Upper lobe of left lung (tissue), 4 donors: Measurements from ENCODE around the gene PRICKLE3.

Experiments used
- EP300 ChIP-seq, 4 donors: sonication (generic); formaldehyde crosslinking; IDR thresholded peaks; one replicate each; pipeline ENCODE4 v1.5.1; 2017; ENCODE audit warnings: antibody characterized with exemption in 4 of 4, control low read depth in 2 of 4
- POLR2A ChIP-seq, 4 donors: fragments of 450-650 bp; IDR thresholded peaks; one replicate each; pipeline ENCODE4 v1.5.1; 2016 to 2017; ENCODE audit warnings: antibody characterized with exemption in 4 of 4, mild to moderate bottlenecking in 2 of 4
- TF ChIP-seq, protein P1 (sequence below), 6 experiments: fragments of 450-650 bp in 4 of 6; fragments of 200-600 bp in 2 of 6; sonication (generic) in 2 of 6; IDR thresholded peaks; one replicate each; pipeline ENCODE4 v1.5.1; 2016 to 2019; ENCODE audit warnings: antibody characterized with exemption in 6 of 6

GRCh38 chrX:49233176-49233575 is 47.0 kb upstream of the PRICKLE3 start, which contains the start of gene CACNA1F:
- TF ChIP-seq, protein P1, sequence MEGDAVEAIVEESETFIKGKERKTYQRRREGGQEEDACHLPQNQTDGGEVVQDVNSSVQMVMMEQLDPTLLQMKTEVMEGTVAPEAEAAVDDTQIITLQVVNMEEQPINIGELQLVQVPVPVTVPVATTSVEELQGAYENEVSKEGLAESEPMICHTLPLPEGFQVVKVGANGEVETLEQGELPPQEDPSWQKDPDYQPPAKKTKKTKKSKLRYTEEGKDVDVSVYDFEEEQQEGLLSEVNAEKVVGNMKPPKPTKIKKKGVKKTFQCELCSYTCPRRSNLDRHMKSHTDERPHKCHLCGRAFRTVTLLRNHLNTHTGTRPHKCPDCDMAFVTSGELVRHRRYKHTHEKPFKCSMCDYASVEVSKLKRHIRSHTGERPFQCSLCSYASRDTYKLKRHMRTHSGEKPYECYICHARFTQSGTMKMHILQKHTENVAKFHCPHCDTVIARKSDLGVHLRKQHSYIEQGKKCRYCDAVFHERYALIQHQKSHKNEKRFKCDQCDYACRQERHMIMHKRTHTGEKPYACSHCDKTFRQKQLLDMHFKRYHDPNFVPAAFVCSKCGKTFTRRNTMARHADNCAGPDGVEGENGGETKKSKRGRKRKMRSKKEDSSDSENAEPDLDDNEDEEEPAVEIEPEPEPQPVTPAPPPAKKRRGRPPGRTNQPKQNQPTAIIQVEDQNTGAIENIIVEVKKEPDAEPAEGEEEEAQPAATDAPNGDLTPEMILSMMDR (IDR thresholded peaks at IDR 0.05), result no peak
- TF ChIP-seq POLR2A (IDR thresholded peaks at IDR 0.05) (no peak), EP300 (IDR thresholded peaks at IDR 0.05) (no peak)
